NB4 (cell line): ENCODE results near the gene MAN2B2.

Experiments used
- POLR2A ChIP-seq: IDR thresholded peaks from 2 replicates; pipeline ENCODE4 v1.6.1; 2011; ENCODE audit warnings: mild to moderate bottlenecking; ENCODE audit not compliant: insufficient read length; ENCODE audit errors: extremely low read depth
- TF ChIP-seq, protein P1 (sequence below): IDR thresholded peaks from one replicate; pipeline ENCODE4 v1.5.1; 2012; ENCODE audit warnings: low read depth, low read length

GRCh38 chr4:6526156-6526555 is 48.8 kb upstream of the MAN2B2 start:
- TF ChIP-seq POLR2A = no peak
- TF ChIP-seq, protein P1, sequence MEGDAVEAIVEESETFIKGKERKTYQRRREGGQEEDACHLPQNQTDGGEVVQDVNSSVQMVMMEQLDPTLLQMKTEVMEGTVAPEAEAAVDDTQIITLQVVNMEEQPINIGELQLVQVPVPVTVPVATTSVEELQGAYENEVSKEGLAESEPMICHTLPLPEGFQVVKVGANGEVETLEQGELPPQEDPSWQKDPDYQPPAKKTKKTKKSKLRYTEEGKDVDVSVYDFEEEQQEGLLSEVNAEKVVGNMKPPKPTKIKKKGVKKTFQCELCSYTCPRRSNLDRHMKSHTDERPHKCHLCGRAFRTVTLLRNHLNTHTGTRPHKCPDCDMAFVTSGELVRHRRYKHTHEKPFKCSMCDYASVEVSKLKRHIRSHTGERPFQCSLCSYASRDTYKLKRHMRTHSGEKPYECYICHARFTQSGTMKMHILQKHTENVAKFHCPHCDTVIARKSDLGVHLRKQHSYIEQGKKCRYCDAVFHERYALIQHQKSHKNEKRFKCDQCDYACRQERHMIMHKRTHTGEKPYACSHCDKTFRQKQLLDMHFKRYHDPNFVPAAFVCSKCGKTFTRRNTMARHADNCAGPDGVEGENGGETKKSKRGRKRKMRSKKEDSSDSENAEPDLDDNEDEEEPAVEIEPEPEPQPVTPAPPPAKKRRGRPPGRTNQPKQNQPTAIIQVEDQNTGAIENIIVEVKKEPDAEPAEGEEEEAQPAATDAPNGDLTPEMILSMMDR = no peak
